Prostate gland (tissue), 2 donors: ENCODE data around the gene GCH1. TPM values are rescaled to one million over a fixed set of nuclear protein-coding genes. Genes with fewer than 3 reads are reported as not detected.
"Not testable (repeated sequence)": the region's sequence is repeated elsewhere in the genome, so short reads cannot be mapped to it uniquely, and the experiment has no call there.

Experiments used
- DNase-seq: peaks from one replicate; pipeline ENCODE4 v3.0.0-alpha.2; 2019; ENCODE audit warnings: low spot score
- H3K27ac ChIP-seq, 2 donors: fragments of 200-600 bp; sonication (generic); 2 replicates each; pipeline ENCODE4 v1.5.1; 2017 to 2019
- H3K27me3 ChIP-seq: fragments of 200-600 bp; sonication (generic); replicated peaks from 2 replicates; pipeline ENCODE4 v1.5.1; 2019; ENCODE audit not compliant: insufficient read depth
- H3K36me3 ChIP-seq, 2 donors: fragments of 200-600 bp; sonication (generic); 1 replicate in 1 of 2; 2 replicates in 1 of 2; pipeline versions ENCODE4 v1.5.1 to v1.8.1; 2017 to 2019
- H3K4me1 ChIP-seq: fragments of 200-600 bp; sonication (generic); replicated peaks from 2 replicates; pipeline ENCODE4 v1.5.1; 2019
- H3K4me3 ChIP-seq, 2 donors: fragments of 200-600 bp; sonication (generic); 2 replicates each; pipeline ENCODE4 v1.5.1; 2017 to 2019
- H3K9me3 ChIP-seq: fragments of 200-600 bp; sonication (generic); 2 replicates; pipeline ENCODE4 v1.5.1; 2017
- POLR2A ChIP-seq: fragments of 450-650 bp; IDR thresholded peaks from one replicate; pipeline ENCODE4 v1.6.1; 2016; ENCODE audit warnings: antibody characterized with exemption, mild to moderate bottlenecking
- POLR2AphosphoS5 ChIP-seq: sonication (generic); formaldehyde crosslinking; IDR thresholded peaks from one replicate; pipeline ENCODE4 v1.6.1; 2017; ENCODE audit warnings: antibody characterized with exemption
- WGBS: methylation state at CpG from one replicate; pipeline ENCODE4 v1.1.5; 2018; 5-methylcytosine and 5-hydroxymethylcytosine counted together
- intact Hi-C: fragments of 100-400 bp; cut with DNase I; formaldehyde crosslinking; loops from one replicate; pipeline ENCODE4 v1.14.2; 2022
- total RNA-seq, 2 donors: library from RNA; depleted of rRNA; stranded (reverse); fragments of >200 nt; gene quantifications; one replicate each; pipeline ENCODE4 v1.1.0, GENCODE V29; 2016
- TF ChIP-seq, protein P1 (sequence below), 4 experiments: fragments of 200-600 bp in 2 of 4; fragments of 450-650 bp in 2 of 4; sonication (generic) in 2 of 4; IDR thresholded peaks; 1 replicate in 3 of 4; 2 replicates in 1 of 4; pipeline ENCODE4 v1.5.1; 2016 to 2019; ENCODE audit warnings: antibody characterized with exemption in 4 of 4, mild to moderate bottlenecking in 2 of 4, moderate library complexity in 2 of 4

The GCH1 gene
- total RNA-seq, 2 donors from 2014 or later = 4.9 to 19.4 TPM

DNA sequence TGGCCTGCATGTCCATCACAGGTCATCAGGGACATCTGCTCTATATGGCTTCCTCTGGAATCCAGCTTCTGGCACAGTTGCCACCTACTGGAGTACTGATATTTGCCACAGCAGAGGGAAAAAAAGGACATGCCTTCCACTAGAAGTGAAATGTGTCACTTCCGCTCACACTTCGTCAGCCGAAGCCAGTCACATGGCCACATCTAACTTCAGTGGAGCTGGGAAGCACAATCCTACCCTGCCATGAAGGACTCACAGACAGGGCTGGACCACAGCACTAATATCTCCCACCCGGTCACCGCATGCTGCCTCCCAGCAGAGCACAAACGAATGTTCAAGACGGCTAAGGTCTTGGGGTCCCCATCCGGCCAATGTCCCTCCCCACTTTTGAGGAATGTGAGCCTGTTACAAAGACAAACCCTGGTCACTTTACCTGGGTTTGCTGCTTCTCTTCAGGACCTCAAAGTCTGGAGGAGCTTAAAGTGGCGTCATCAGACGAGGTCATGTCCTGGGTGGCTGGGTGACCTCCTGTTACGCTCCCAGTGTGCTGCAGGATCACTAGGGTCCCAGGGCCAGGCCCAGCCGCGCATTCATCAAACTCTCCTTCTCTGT is 98.6 kb downstream of the GCH1 start:
- Histone ChIP-seq H3K27ac (no peak overlapping the region), H3K4me3 (no peak overlapping the region), H3K36me3 (no peaks in the 10 kb centered on the region), H3K9me3 (no peaks in the 10 kb centered on the region), H3K27me3 (no peaks in the 10 kb centered on the region), H3K4me1 (no peaks in the 10 kb centered on the region)
- no peak for TF ChIP-seq POLR2A
- TF ChIP-seq, protein P1, sequence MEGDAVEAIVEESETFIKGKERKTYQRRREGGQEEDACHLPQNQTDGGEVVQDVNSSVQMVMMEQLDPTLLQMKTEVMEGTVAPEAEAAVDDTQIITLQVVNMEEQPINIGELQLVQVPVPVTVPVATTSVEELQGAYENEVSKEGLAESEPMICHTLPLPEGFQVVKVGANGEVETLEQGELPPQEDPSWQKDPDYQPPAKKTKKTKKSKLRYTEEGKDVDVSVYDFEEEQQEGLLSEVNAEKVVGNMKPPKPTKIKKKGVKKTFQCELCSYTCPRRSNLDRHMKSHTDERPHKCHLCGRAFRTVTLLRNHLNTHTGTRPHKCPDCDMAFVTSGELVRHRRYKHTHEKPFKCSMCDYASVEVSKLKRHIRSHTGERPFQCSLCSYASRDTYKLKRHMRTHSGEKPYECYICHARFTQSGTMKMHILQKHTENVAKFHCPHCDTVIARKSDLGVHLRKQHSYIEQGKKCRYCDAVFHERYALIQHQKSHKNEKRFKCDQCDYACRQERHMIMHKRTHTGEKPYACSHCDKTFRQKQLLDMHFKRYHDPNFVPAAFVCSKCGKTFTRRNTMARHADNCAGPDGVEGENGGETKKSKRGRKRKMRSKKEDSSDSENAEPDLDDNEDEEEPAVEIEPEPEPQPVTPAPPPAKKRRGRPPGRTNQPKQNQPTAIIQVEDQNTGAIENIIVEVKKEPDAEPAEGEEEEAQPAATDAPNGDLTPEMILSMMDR (IDR thresholded peaks at IDR 0.05) = no peak
- no peak for TF ChIP-seq POLR2AphosphoS5
- WGBS = 94% methylated on average over 13 of the region's 13 CpGs
- no peak for DNase-seq
- intact Hi-C loops = loop anchor here (2.0 kb wide), 1 partner anchor 239 kb away; no protein-coding TSS in a partner anchor

DNA sequence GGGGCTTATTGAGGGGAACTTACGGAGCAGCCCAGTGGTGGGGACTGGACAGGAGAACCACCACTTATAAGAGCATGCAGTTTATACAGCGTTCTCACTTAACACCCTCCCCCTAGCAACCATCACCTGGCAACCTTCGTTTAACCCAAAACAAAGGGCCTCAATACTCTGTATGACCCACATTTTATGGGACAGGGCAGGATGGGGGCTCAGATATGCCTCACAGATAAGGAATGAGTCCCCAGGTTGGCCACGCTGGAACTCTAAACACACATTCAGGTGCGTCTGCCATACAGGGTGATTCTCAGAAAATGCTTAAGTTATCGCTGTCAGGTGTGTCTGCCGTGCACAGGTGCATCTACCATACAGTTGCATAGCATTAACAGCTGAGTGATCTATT is 99.2 kb downstream of the GCH1 start:
- H3K4me3 ChIP-seq = no peak overlapping the region
- no peaks in the 10 kb centered on the region for H3K36me3 ChIP-seq
- H3K27me3 ChIP-seq = no peaks in the 10 kb centered on the region
- WGBS = 67% methylated on average over 7 of the region's 7 CpGs
- H3K27ac ChIP-seq = no peak overlapping the region
- no peaks in the 10 kb centered on the region for H3K4me1 ChIP-seq
- no peak for DNase-seq
- TF ChIP-seq POLR2AphosphoS5 = no peak
- TF ChIP-seq, protein P1 (IDR thresholded peaks at IDR 0.05) = no peak
- TF ChIP-seq POLR2A = no peak
- intact Hi-C loops = no loop called here
- H3K9me3 ChIP-seq = no peaks in the 10 kb centered on the region

DNA sequence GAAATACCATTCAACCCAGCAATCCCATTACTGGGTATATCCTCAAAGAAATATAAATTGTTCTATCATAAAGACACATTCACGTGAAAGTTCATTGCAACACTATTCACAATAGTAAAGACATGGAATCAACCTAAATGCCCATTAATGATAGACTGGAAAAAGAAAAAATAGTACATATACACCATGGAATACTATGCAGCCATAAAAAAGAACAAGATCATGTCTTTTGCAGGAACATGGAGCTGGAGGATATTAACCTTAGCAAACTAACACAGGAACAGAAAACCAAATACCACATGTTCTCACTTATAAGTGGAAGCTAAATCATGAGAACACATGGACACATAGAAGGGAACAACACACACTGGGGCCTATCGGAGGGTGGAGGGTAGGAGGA is 101.1 kb downstream of the GCH1 start:
- H3K9me3 ChIP-seq, DNase-seq, H3K36me3 ChIP-seq, H3K4me1 ChIP-seq, H3K27ac ChIP-seq, H3K4me3 ChIP-seq, H3K27me3 ChIP-seq, intact Hi-C loops: not testable (repeated sequence)
- WGBS = 95% methylated on average over 2 of the region's 2 CpGs

DNA sequence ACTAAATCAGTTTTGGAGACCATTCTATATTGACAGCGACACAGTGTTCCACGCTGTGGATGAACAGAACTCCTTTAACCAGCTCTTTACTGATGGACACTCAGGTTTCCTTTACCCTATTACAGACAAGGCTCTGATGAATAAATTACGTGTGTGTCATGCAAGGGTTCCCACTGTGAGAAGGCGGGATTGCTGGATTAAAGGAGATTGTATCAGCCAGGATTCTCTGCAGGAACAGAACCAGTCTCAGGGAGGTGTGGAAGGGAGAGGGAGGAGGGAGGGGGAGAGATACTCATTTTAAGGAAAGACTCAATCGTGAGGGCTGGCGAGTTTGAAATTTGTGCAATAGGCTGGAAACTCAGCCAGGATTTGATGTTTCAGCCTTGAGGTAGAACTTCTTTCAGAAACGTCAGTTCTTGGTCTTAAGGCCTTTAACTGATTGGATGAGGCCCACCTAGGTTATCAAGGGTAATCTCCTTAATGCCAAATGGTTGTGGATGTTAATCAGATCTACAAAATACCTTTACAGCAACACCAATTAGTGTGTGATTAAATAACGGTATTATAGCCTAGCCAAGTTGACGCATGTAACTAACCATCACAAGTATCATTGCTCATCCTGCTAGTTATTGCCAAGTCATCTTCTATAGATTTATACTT is 104.0 kb downstream of the GCH1 start:
- 82% methylated on average over 9 of the region's 9 CpGs for WGBS

DNA sequence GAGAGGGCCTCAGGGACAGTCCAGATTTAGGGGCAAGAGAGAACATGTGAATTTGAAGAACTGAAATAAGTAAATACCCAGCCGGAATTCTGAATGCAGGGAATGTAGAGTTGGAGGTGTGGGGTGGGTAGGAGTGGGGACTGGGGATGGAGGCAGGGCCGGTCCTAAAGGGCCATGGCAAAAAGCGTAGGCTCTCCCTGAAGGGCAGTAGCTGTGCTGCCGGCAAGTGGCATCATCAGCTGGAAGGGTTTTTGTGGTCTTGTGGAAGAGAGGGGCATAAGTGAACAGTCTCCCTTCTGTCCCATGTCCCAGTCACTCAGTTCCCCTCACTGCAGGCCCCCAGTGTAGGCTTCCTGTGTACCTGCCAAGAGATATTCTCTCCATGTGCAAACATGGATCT is 104.6 kb downstream of the GCH1 start:
- intact Hi-C loops = no loop called here
- Histone ChIP-seq H3K27me3 (no peaks in the 10 kb centered on the region), H3K27ac (no peak overlapping the region), H3K9me3 (no peaks in the 10 kb centered on the region), H3K4me1 (no peaks in the 10 kb centered on the region), H3K36me3 (no peaks in the 10 kb centered on the region), H3K4me3 (no peak overlapping the region)
- no peak for TF ChIP-seq POLR2A
- TF ChIP-seq POLR2AphosphoS5 = no peak
- TF ChIP-seq, protein P1 (IDR thresholded peaks at IDR 0.05) = no peak
- 57% methylated on average over 4 of the region's 4 CpGs for WGBS
- DNase-seq = no peak

More for the DNA sequence above, 104.0 kb downstream of the GCH1 start:
- Histone ChIP-seq H3K36me3 (no peaks in the 10 kb centered on the region), H3K4me1 (no peaks in the 10 kb centered on the region), H3K27ac (no peak overlapping the region), H3K9me3 (no peaks in the 10 kb centered on the region), H3K4me3 (no peak overlapping the region), H3K27me3 (no peaks in the 10 kb centered on the region)
- DNase-seq = no peak
- intact Hi-C loops = no loop called here
- TF ChIP-seq, protein P1 (IDR thresholded peaks at IDR 0.05) = no peak
- TF ChIP-seq POLR2AphosphoS5 (no peak), POLR2A (no peak)
